ENCODE data around the gene COA1.

The COA1 gene

GRCh38 chr7:43624156-43624555 lies 105.2 kb downstream of the COA1 start:
- Histone ChIP-seq H3K4me3 (ENCODE audit: low read length) (peak overlapping the region; percentile 44), H3K4me2 (ENCODE audit: low read length) (peak overlapping the region; percentile 64), H3K36me3 (ENCODE audit: control insufficient read depth, low read length) (peaks cover 92% of the 10 kb centered on the region), H3K79me2 (ENCODE audit: control insufficient read depth, low read length) (peaks cover 94% of the 10 kb centered on the region), H4K20me1 (ENCODE audit: control insufficient read depth, insufficient read depth, low read depth, low read length) (no peaks in the 10 kb centered on the region), H3K27me3 (ENCODE audit: control insufficient read depth, low read length) (no peaks in the 10 kb centered on the region), H3K9me2 (replicated peaks; ENCODE audit: control insufficient read depth, low read length) (no peaks in the 10 kb centered on the region), H3F3A (ENCODE audit: control insufficient read depth, insufficient read depth) (peaks cover 31% of the 10 kb centered on the region), H3K27ac (ENCODE audit: low read depth, low read length) (peak overlapping the region; percentile 70), H3K9me3 (ENCODE audit: control insufficient read depth, insufficient read depth, low read length) (no peaks in the 10 kb centered on the region), H3K4me1 (ENCODE audit: control insufficient read depth, low read length) (peaks cover 87% of the 10 kb centered on the region)
- no peak for TF ChIP-seq CTCF (IDR thresholded peaks at IDR 0.05; ENCODE audit: low read depth, low read length, poor library complexity, severe bottlenecking)
- TF ChIP-seq EZH2phosphoT487 (IDR thresholded peaks at IDR 0.05; ENCODE audit: borderline replicate concordance, low read length) = no peak

GRCh38 chr7:43621729-43622448 lies 107.4 kb downstream of the COA1 start:
- Histone ChIP-seq H4K20me1 (ENCODE audit: control insufficient read depth, insufficient read depth, low read depth, low read length) (0 out of 2 replicates have a peak, but pooled peaks cover 5% of the 10 kb centered on the region), H3K27me3 (ENCODE audit: control insufficient read depth, low read length) (no peaks in the 10 kb centered on the region), H3K4me3 (ENCODE audit: low read length) (peak overlapping the region; percentile 21), H3K79me2 (ENCODE audit: control insufficient read depth, low read length) (peaks cover 96% of the 10 kb centered on the region), H3F3A (ENCODE audit: control insufficient read depth, insufficient read depth) (peaks cover 32% of the 10 kb centered on the region), H3K36me3 (ENCODE audit: control insufficient read depth, low read length) (peaks cover 94% of the 10 kb centered on the region), H3K4me2 (ENCODE audit: low read length) (peak overlapping the region; percentile 41), H3K4me1 (ENCODE audit: control insufficient read depth, low read length) (peaks cover 91% of the 10 kb centered on the region), H3K27ac (ENCODE audit: low read depth, low read length) (peak overlapping the region; percentile 54), H3K9me2 (replicated peaks; ENCODE audit: control insufficient read depth, low read length) (no peaks in the 10 kb centered on the region), H3K9me3 (ENCODE audit: control insufficient read depth, insufficient read depth, low read length) (no peaks in the 10 kb centered on the region)
- TF ChIP-seq CTCF (IDR thresholded peaks at IDR 0.05; ENCODE audit: low read depth, low read length, poor library complexity, severe bottlenecking) (no peak), EZH2phosphoT487 (IDR thresholded peaks at IDR 0.05; ENCODE audit: borderline replicate concordance, low read length) (no peak)

GRCh38 chr7:43619213-43620012 lies 109.9 kb downstream of the COA1 start:
- no peaks in the 10 kb centered on the region for H3K27me3 ChIP-seq (ENCODE audit: control insufficient read depth, low read length)
- peaks cover 91% of the 10 kb centered on the region for H3K36me3 ChIP-seq (ENCODE audit: control insufficient read depth, low read length)
- H3K4me3 ChIP-seq (ENCODE audit: low read length) = no peak overlapping the region
- H3K9me2 ChIP-seq (replicated peaks; ENCODE audit: control insufficient read depth, low read length) = no peaks in the 10 kb centered on the region
- H3K4me2 ChIP-seq (ENCODE audit: low read length) = no peak overlapping the region
- no peak for TF ChIP-seq CTCF (IDR thresholded peaks at IDR 0.05; ENCODE audit: low read depth, low read length, poor library complexity, severe bottlenecking)
- no peak for TF ChIP-seq EZH2phosphoT487 (IDR thresholded peaks at IDR 0.05; ENCODE audit: borderline replicate concordance, low read length)
- no peak overlapping the region for H3K27ac ChIP-seq (ENCODE audit: low read depth, low read length)
- H4K20me1 ChIP-seq (ENCODE audit: control insufficient read depth, insufficient read depth, low read depth, low read length) = 0 out of 2 replicates have a peak, but pooled peaks cover 5% of the 10 kb centered on the region
- H3F3A ChIP-seq (ENCODE audit: control insufficient read depth, insufficient read depth) = peaks cover 12% of the 10 kb centered on the region
- H3K79me2 ChIP-seq (ENCODE audit: control insufficient read depth, low read length) = peaks cover 93% of the 10 kb centered on the region
- no peaks in the 10 kb centered on the region for H3K9me3 ChIP-seq (ENCODE audit: control insufficient read depth, insufficient read depth, low read length)
- peaks cover 66% of the 10 kb centered on the region for H3K4me1 ChIP-seq (ENCODE audit: control insufficient read depth, low read length)
